ENCODE data around the gene STXBP1. TPM values are rescaled to one million over a fixed set of nuclear protein-coding genes. Genes with fewer than 3 reads are reported as not detected.

STXBP1 gene
- total RNA-seq, 1 experiment from 2014 or later = 40.6 TPM

- H3K36me3 ChIP-seq (ENCODE audit: control insufficient read depth in 1 of 2, insufficient read depth in 2 of 2, low read length in 2 of 2) = 0 out of 4 replicates have a peak, but pooled peaks cover 0 to 4% of the 10 kb centered on the region in 2 experiments
- H4K20me1 ChIP-seq (ENCODE audit: insufficient read depth) = no peaks in the 10 kb centered on the region
- DNase-seq (ENCODE audit: low read depth, low spot score) (no peak), ATAC-seq (no peak)
- H2AFZ ChIP-seq (ENCODE audit: low read depth, low read length, poor library complexity, severe bottlenecking) = no peak overlapping the region
- ChIA-PET POLR2A (no interaction called here), RAD21 (ENCODE audit: low non-redundant PET in 1 of 2, low total read pairs in 2 of 2, uncharacterized antibody in 2 of 2, unreplicated experiment in 2 of 2) (no interaction called here), CTCF (no interaction called here)
- BruUV-seq (replicated peaks) = no TSS peak
- intact Hi-C loops (cut with micrococcal nuclease) = no loop called here
- no peak overlapping the region for H3K4me3 ChIP-seq (replicated peaks in 1 of 2; ENCODE audit: low read depth in 1 of 2, low read length in 2 of 2)
- no peaks in the 10 kb centered on the region for H3K9me2 ChIP-seq (ENCODE audit: insufficient read depth)
- no peak overlapping the region for H3K4me2 ChIP-seq (ENCODE audit: low read length)
- no peaks in the 10 kb centered on the region for H3K27me3 ChIP-seq (ENCODE audit: insufficient read depth, low read length)
- H3K4me1 ChIP-seq (ENCODE audit: control insufficient read depth in 1 of 2, insufficient read depth in 2 of 2, low read length in 2 of 2) = 0 out of 4 replicates have a peak, but pooled peaks cover 0 to under 1% of the 10 kb centered on the region in 2 experiments
- H3K27ac ChIP-seq (ENCODE audit: low read depth, low read length) = no peak overlapping the region
- H3K9ac ChIP-seq (ENCODE audit: low read length) = no peak overlapping the region
- TF ChIP-seq EZH2phosphoT487 (IDR thresholded peaks at IDR 0.05; ENCODE audit: borderline replicate concordance) (no peak), CBX3 (IDR thresholded peaks at IDR 0.05; ENCODE audit: low read depth) (no peak), FOSL1 (IDR thresholded peaks at IDR 0.05; ENCODE audit: low read depth) (no peak), EZH2 (IDR thresholded peaks at IDR 0.05) (no peak), RAD21 (IDR thresholded peaks at IDR 0.05; ENCODE audit: low read depth) (no peak), CTCF (IDR thresholded peaks at IDR 0.05 in 2 of 3, conservative IDR thresholded peaks at IDR 0.05 in 1 of 3; ENCODE audit: borderline replicate concordance in 1 of 3, insufficient read depth in 1 of 3, low read depth in 2 of 3, low read length in 2 of 3) (no peak), EGR1 (IDR thresholded peaks at IDR 0.05; ENCODE audit: low read depth) (no peak), POLR2A (IDR thresholded peaks at IDR 0.05; ENCODE audit: borderline replicate concordance, extremely low read depth, insufficient read depth, insufficient read length) (no peak), SIN3A (IDR thresholded peaks at IDR 0.05; ENCODE audit: low read depth) (no peak), CEBPB (IDR thresholded peaks at IDR 0.05; ENCODE audit: low read depth) (no peak), ZFX (IDR thresholded peaks at IDR 0.05) (no peak), REST (IDR thresholded peaks at IDR 0.05; ENCODE audit: low read depth) (no peak), POLR2AphosphoS5 (IDR thresholded peaks at IDR 0.05; ENCODE audit: low read depth, low read length) (no peak), ZNF274 (IDR thresholded peaks at IDR 0.05; ENCODE audit: low read depth, low read length) (no peak), ELF1 (IDR thresholded peaks at IDR 0.05; ENCODE audit: borderline replicate concordance, low read depth) (no peak), JUND (IDR thresholded peaks at IDR 0.05) (no peak), TCF7L2 (IDR thresholded peaks at IDR 0.05; ENCODE audit: borderline replicate concordance, extremely low read depth, insufficient read depth, insufficient read length) (no peak), YY1 (IDR thresholded peaks at IDR 0.05; ENCODE audit: extremely low read depth, insufficient replicate concordance, low read depth, low read length) (no peak)
- no peaks in the 10 kb centered on the region for H3K79me2 ChIP-seq (ENCODE audit: insufficient read depth, low read length)
- no peaks in the 10 kb centered on the region for H3K9me3 ChIP-seq (ENCODE audit: control insufficient read depth in 1 of 2, insufficient read depth in 1 of 2, low read depth in 1 of 2, low read length in 2 of 2)
These were observed 81.1 kb downstream of the STXBP1 start for GRCh38 chr9:127693143-127693542.
